ENCODE results near the gene TSHZ2.

DNA sequence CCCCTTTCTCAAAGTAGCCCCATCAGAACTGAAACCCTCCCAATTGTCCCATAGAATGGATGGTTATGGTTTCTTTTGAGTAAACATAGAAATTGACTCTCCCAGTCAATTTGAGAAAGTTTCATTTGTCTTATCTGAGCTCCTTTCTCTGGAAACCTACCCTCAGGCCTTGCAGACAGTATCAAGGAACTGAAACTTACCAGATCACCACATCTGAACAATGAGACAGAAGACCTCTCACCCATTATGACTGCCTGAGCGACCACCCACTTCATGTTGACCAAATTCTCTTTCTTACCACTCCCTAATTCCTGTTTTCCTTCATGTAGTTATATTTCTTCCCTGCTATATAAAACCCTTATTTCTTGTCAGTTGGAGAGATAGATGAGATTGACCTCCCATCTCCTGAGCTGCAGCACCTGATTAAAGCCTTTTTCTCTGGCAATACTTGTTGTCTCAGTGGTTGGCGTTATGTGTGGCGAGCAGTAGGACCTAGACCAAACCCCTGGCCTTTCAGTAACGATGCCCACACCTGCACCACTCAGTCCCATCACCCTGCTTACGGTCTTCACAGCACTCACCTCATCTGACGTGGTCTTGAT is 482.6 kb downstream of the TSHZ2 start:
- TF ChIP-seq, protein P1, sequence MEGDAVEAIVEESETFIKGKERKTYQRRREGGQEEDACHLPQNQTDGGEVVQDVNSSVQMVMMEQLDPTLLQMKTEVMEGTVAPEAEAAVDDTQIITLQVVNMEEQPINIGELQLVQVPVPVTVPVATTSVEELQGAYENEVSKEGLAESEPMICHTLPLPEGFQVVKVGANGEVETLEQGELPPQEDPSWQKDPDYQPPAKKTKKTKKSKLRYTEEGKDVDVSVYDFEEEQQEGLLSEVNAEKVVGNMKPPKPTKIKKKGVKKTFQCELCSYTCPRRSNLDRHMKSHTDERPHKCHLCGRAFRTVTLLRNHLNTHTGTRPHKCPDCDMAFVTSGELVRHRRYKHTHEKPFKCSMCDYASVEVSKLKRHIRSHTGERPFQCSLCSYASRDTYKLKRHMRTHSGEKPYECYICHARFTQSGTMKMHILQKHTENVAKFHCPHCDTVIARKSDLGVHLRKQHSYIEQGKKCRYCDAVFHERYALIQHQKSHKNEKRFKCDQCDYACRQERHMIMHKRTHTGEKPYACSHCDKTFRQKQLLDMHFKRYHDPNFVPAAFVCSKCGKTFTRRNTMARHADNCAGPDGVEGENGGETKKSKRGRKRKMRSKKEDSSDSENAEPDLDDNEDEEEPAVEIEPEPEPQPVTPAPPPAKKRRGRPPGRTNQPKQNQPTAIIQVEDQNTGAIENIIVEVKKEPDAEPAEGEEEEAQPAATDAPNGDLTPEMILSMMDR (IDR thresholded peaks at IDR 0.05; ENCODE audit: low read length): no peak
- TF ChIP-seq EZH2 (IDR thresholded peaks at IDR 0.05; ENCODE audit: borderline replicate concordance, low read length): no peak

All from OCI-LY1 (cell line).